SU-DHL-6 (cell line): ENCODE measurements around the gene MISP.

Source experiments
- H2AFZ ChIP-seq: fragments of 200-600 bp; sonication (generic); 2 replicates; pipeline ENCODE4 v1.6.1; 2014; ENCODE audit warnings: low read depth, mild to moderate bottlenecking, moderate library complexity, mixed read lengths, antibody characterized with exemption, low read length; ENCODE audit not compliant: severe bottlenecking
- H3F3A ChIP-seq: fragments of 200-600 bp; shearing (Covaris generic); 2 replicates; pipeline ENCODE4 v1.6.0; 2016; ENCODE audit warnings: antibody characterized with exemption, mild to moderate bottlenecking; ENCODE audit not compliant: insufficient read depth
- H3K27ac ChIP-seq: fragments of 200-600 bp; sonication (generic); 2 replicates; pipeline ENCODE4 v1.5.1; 2016; ENCODE audit warnings: low read depth, mild to moderate bottlenecking, low read length, moderate library complexity, mixed read lengths
- H3K27me3 ChIP-seq: fragments of 200-600 bp; sonication (generic), shearing (Covaris generic); 2 replicates; pipeline ENCODE4 v1.6.0; 2014; ENCODE audit warnings: mild to moderate bottlenecking, low read length
- H3K36me3 ChIP-seq: fragments of 200-600 bp; sonication (generic); 2 replicates; pipeline ENCODE4 v1.6.1; 2014; ENCODE audit warnings: mild to moderate bottlenecking, low read length, mixed read lengths
- H3K4me2 ChIP-seq: fragments of 300-600, 200-600 bp; shearing (Covaris generic), sonication (generic); 2 replicates; pipeline ENCODE4 v1.6.0; 2014; ENCODE audit warnings: low read length, low read depth, mild to moderate bottlenecking; ENCODE audit not compliant: poor library complexity, severe bottlenecking
- H3K4me3 ChIP-seq: fragments of 200-600 bp; sonication (generic); 2 replicates; pipeline ENCODE4 v1.5.1; 2014; ENCODE audit warnings: antibody characterized with exemption, low read length, mild to moderate bottlenecking, mixed read lengths; ENCODE audit not compliant: insufficient read depth, poor library complexity, severe bottlenecking
- H3K79me2 ChIP-seq: fragments of 200-600 bp; sonication (generic); 2 replicates; pipeline ENCODE4 v1.6.1; 2014; ENCODE audit warnings: mild to moderate bottlenecking, low read length, moderate library complexity; ENCODE audit not compliant: insufficient read depth
- H3K9ac ChIP-seq: fragments of 200-600 bp; sonication (generic); 2 replicates; pipeline ENCODE4 v1.7.0; 2014; ENCODE audit warnings: mild to moderate bottlenecking, low read length
- H3K9me2 ChIP-seq: fragments of 200-600 bp; sonication (generic); replicated peaks from 2 replicates; pipeline ENCODE4 v1.6.1; 2014; ENCODE audit warnings: low read length; ENCODE audit not compliant: insufficient read depth
- H3K9me3 ChIP-seq: fragments of 200-600 bp; sonication (generic); 2 replicates; pipeline ENCODE4 v1.6.1; 2014; ENCODE audit warnings: low read length, mixed read lengths; ENCODE audit not compliant: insufficient read depth
- H4K20me1 ChIP-seq: fragments of 200-600 bp; sonication (generic); 2 replicates; pipeline ENCODE4 v1.6.1; 2014; ENCODE audit warnings: low read depth, mild to moderate bottlenecking, antibody characterized with exemption, low read length, moderate library complexity, mixed read lengths
- CTCF ChIP-seq: fragments of 200-600 bp; sonication (generic); IDR thresholded peaks from one replicate; pipeline ENCODE4 v1.5.1; 2017; ENCODE audit warnings: antibody characterized with exemption, mild to moderate bottlenecking, low read length, moderate library complexity; ENCODE audit not compliant: insufficient read depth, poor library complexity, severe bottlenecking
- EZH2phosphoT487 ChIP-seq: fragments of 200-600 bp; sonication (generic), shearing (Covaris generic); conservative IDR thresholded peaks from 2 replicates; pipeline ENCODE4 v1.6.1; 2018; ENCODE audit warnings: mild to moderate bottlenecking, antibody characterized with exemption, low read length, moderate library complexity, mixed read lengths

The MISP gene

DNA sequence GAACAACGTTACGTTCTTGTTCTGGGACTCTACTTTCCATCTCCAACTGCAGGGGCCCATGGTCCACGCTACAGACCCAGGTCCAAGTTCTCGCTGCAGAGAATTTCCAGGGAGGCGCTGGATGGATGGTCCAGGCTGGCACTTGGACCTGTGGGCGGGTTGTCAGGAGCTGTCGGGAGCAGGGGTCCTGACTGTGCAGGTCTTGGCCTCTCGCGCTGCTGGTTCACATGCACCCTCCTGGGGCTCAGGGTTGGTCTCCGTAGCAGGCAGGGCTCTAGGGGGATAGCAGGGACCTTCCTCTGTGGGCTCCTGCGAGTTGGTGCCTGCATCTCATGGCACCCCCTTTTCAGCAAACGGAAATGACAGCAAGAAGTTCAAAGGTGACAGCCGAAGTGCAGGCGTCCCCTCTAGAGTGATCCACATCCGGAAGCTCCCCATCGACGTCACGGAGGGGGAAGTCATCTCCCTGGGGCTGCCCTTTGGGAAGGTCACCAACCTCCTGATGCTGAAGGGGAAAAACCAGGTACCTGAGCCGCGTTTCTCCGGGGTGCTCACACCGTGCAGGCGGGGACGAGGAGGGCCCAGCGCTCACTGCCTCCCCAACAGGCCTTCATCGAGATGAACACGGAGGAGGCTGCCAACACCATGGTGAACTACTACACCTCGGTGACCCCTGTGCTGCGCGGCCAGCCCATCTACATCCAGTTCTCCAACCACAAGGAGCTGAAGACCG lies 52.9 kb downstream of the MISP start:
- H3K27me3 ChIP-seq: no peaks in the 10 kb centered on the region
- H3K4me2 ChIP-seq: no peak overlapping the region
- no peaks in the 10 kb centered on the region for H3K9me3 ChIP-seq
- TF ChIP-seq EZH2phosphoT487 (no peak), CTCF (no peak)
- H3K4me3 ChIP-seq: no peak overlapping the region
- H2AFZ ChIP-seq: no peak overlapping the region
- H3K79me2 ChIP-seq: peaks cover 80% of the 10 kb centered on the region
- H3K36me3 ChIP-seq: peaks cover 18% of the 10 kb centered on the region; the same call in 1 of the 2 replicates
- no peaks in the 10 kb centered on the region for H3K9me2 ChIP-seq
- peaks cover 44% of the 10 kb centered on the region for H4K20me1 ChIP-seq
- no peaks in the 10 kb centered on the region for H3F3A ChIP-seq
- H3K9ac ChIP-seq: no peak overlapping the region
- H3K27ac ChIP-seq: no peak overlapping the region

- TF ChIP-seq EZH2phosphoT487 (no peak), CTCF (no peak)
- Histone ChIP-seq H3F3A (peaks cover 4% of the 10 kb centered on the region; the same call in 1 of the 2 replicates), H3K27me3 (no peaks in the 10 kb centered on the region), H3K9me3 (no peaks in the 10 kb centered on the region), H3K4me2 (no peak overlapping the region), H2AFZ (no peak overlapping the region), H3K79me2 (peaks cover 73% of the 10 kb centered on the region), H3K36me3 (peaks cover 16% of the 10 kb centered on the region; the same call in 1 of the 2 replicates), H4K20me1 (peaks cover 37% of the 10 kb centered on the region), H3K9me2 (no peaks in the 10 kb centered on the region), H3K9ac (no peak overlapping the region), H3K4me3 (no peak overlapping the region), H3K27ac (no peak overlapping the region)
Measured at GRCh38 chr19:804419-805165, 53.7 kb downstream of the MISP start.

DNA sequence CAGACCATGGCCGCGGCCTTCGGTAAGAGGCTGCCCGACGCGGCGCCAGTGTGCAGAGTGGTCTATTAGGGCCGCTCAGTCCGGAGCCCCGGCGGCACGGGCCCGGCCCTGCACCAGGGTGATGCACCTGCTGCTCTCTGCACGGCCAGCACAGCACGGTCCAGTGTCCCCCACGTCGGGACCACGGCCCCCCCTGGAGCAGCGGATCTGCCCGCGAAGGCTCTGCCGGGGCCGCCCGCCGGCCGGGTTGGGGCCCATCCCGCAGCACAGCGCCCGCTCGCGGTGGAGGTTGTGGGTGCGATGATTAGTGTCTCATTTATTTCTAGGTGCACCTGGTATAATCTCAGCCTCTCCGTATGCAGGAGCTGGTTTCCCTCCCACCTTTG lies 54.2 kb downstream of the MISP start:
- Histone ChIP-seq H3K4me3 (no peak overlapping the region), H3K4me2 (no peak overlapping the region), H3K9ac (no peak overlapping the region), H3K79me2 (peaks cover 67% of the 10 kb centered on the region), H3K36me3 (peaks cover 15% of the 10 kb centered on the region; the same call in 1 of the 2 replicates), H3K9me2 (no peaks in the 10 kb centered on the region), H4K20me1 (peaks cover 34% of the 10 kb centered on the region), H3K9me3 (no peaks in the 10 kb centered on the region), H2AFZ (no peak overlapping the region), H3K27ac (no peak overlapping the region), H3F3A (peaks cover 9% of the 10 kb centered on the region; the same call in 1 of the 2 replicates), H3K27me3 (no peaks in the 10 kb centered on the region)
- TF ChIP-seq EZH2phosphoT487: no peak
- no peak for TF ChIP-seq CTCF
